HEK293T (cell line): ENCODE measurements around the gene NFASC.
A peak's percentile ranks its signal among the peaks of the same experiment; 100 is the strongest.

Experiments used
- CTCF ChIA-PET: fragments of 350-600 bp; formaldehyde crosslinking; extraction: SDS; loops from one replicate; lab custom pipeline; 2021; ENCODE audit warnings: antibody characterized with exemption, inconsistent platforms; lab: Yijun Ruan, JAX
- POLR2A ChIA-PET: fragments of 350-600 bp; formaldehyde crosslinking; extraction: SDS; loops from one replicate; lab custom pipeline; 2020; ENCODE audit warnings: antibody characterized with exemption, inconsistent platforms; lab: Yijun Ruan, JAX
- DNase-seq: peaks from one replicate; pipeline ENCODE4 v3.0.0; 2012; ENCODE audit warnings: mixed read lengths; ENCODE audit errors: extremely low spot score
- ARNT ChIP-seq: fragments of 450-650 bp; IDR thresholded peaks from 2 replicates; pipeline ENCODE4 v1.6.1; 2017; ENCODE audit warnings: mild to moderate bottlenecking
- BHLHE40 ChIP-seq: fragments of 450-650 bp; IDR thresholded peaks from 2 replicates; pipeline ENCODE4 v1.6.1; 2016; ENCODE audit warnings: mild to moderate bottlenecking, moderate library complexity, borderline replicate concordance
- CTBP1 ChIP-seq: fragments of 450-650 bp; IDR thresholded peaks from 2 replicates; pipeline ENCODE4 v1.6.1; 2016; ENCODE audit warnings: borderline replicate concordance
- ELF4 ChIP-seq: fragments of 450-650 bp; IDR thresholded peaks from 2 replicates; pipeline ENCODE4 v1.6.1; 2017; ENCODE audit warnings: antibody characterized with exemption
- FOXA1 ChIP-seq: fragments of 450-650 bp; IDR thresholded peaks from 2 replicates; pipeline ENCODE4 v1.6.1; 2016; ENCODE audit warnings: mild to moderate bottlenecking
- FOXK2 ChIP-seq: fragments of 450-650 bp; IDR thresholded peaks from 2 replicates; pipeline ENCODE4 v1.6.1; 2016; ENCODE audit warnings: mild to moderate bottlenecking
- FOXM1 ChIP-seq: fragments of 450-650 bp; IDR thresholded peaks from 2 replicates; pipeline ENCODE4 v1.6.1; 2017; ENCODE audit warnings: mild to moderate bottlenecking, borderline replicate concordance
- HDGF ChIP-seq: fragments of 450-650 bp; IDR thresholded peaks from 2 replicates; pipeline ENCODE4 v1.6.1; 2017; ENCODE audit warnings: antibody characterized with exemption, borderline replicate concordance
- L3MBTL2 ChIP-seq: fragments of 450-650 bp; conservative IDR thresholded peaks from 2 replicates; pipeline ENCODE4 v1.6.1; 2016; ENCODE audit warnings: mild to moderate bottlenecking
- LEF1 ChIP-seq: fragments of 450-650 bp; IDR thresholded peaks from 2 replicates; pipeline ENCODE4 v1.6.1; 2017; ENCODE audit warnings: mild to moderate bottlenecking, borderline replicate concordance
- NFRKB ChIP-seq: fragments of 450-650 bp; IDR thresholded peaks from 2 replicates; pipeline ENCODE4 v1.6.1; 2016; ENCODE audit warnings: mild to moderate bottlenecking, moderate library complexity
- PKNOX1 ChIP-seq: fragments of 450-650 bp; IDR thresholded peaks from 2 replicates; pipeline ENCODE4 v1.6.1; 2016
- SP1 ChIP-seq: fragments of 450-650 bp; IDR thresholded peaks from 2 replicates; pipeline ENCODE4 v1.6.1; 2017
- SUZ12 ChIP-seq: fragments of 450-650 bp; IDR thresholded peaks from 2 replicates; pipeline ENCODE4 v1.6.1; 2016; ENCODE audit warnings: mild to moderate bottlenecking
- TARDBP ChIP-seq: fragments of 450-650 bp; IDR thresholded peaks from 2 replicates; pipeline ENCODE4 v1.6.1; 2016
- ZNF384 ChIP-seq: fragments of 450-650 bp; IDR thresholded peaks from 2 replicates; pipeline ENCODE4 v1.6.1; 2016

NFASC gene

GRCh38 chr1:204935155-204935554, 64.5 kb downstream of the NFASC start:
- no peak for DNase-seq
- ChIA-PET CTCF (interaction anchor here (0.9 kb wide), 1 partner anchor 127 kb away, joined by 3 read pairs; no protein-coding TSS in a partner anchor), POLR2A (no interaction called here)
- no peak for TF ChIP-seq TARDBP
- TF ChIP-seq L3MBTL2 = no peak
- TF ChIP-seq CTBP1 = no peak
- no peak for TF ChIP-seq ARNT
- TF ChIP-seq SUZ12 = no peak
- no peak for TF ChIP-seq LEF1
- TF ChIP-seq ZNF384 = no peak
- no peak for TF ChIP-seq HDGF
- no peak for TF ChIP-seq SP1

- no peak for DNase-seq
- POLR2A ChIA-PET = no interaction called here
- CTCF ChIA-PET = interaction anchor here (0.6 kb wide), 1 partner anchor 125 kb away, joined by 3 read pairs; no protein-coding TSS in a partner anchor
- TF ChIP-seq BHLHE40 = no peak
- no peak for TF ChIP-seq ARNT
- no peak for TF ChIP-seq LEF1
- TF ChIP-seq FOXM1 = no peak
These were observed 66.1 kb downstream of the NFASC start for GRCh38 chr1:204936765-204937164.

GRCh38 chr1:204937901-204938300, 67.2 kb downstream of the NFASC start:
- ChIA-PET CTCF (interaction anchor here (1.3 kb wide), 1 partner anchor 131 kb away, joined by 3 read pairs; no protein-coding TSS in a partner anchor), POLR2A (no interaction called here)
- DNase-seq = no peak
- TF ChIP-seq LEF1 = no peak
- no peak for TF ChIP-seq CTBP1
- no peak for TF ChIP-seq FOXK2
- no peak for TF ChIP-seq SUZ12
- no peak for TF ChIP-seq HDGF
- TF ChIP-seq FOXM1 = no peak
- no peak for TF ChIP-seq L3MBTL2
- no peak for TF ChIP-seq TARDBP
- TF ChIP-seq ARNT = no peak
- TF ChIP-seq PKNOX1 = no peak

GRCh38 chr1:204940591-204940990, 69.9 kb downstream of the NFASC start:
- CTCF ChIA-PET = interaction anchor here (0.9 to 3.0 kb wide), 4 partner anchors 32 to 133 kb away, joined by 3 to 34 read pairs (median 4); no protein-coding TSS in a partner anchor
- no peak for TF ChIP-seq ELF4
- no peak for TF ChIP-seq SP1
- TF ChIP-seq NFRKB = no peak
- TF ChIP-seq ZNF384 = no peak
- TF ChIP-seq L3MBTL2 = no peak
- TF ChIP-seq HDGF = no peak
- no peak for TF ChIP-seq SUZ12
- TF ChIP-seq PKNOX1 = no peak
- no peak for TF ChIP-seq ARNT
- no peak for TF ChIP-seq TARDBP
- TF ChIP-seq CTBP1 = no peak
- TF ChIP-seq LEF1 = no peak
- TF ChIP-seq FOXM1 = no peak
- DNase-seq = no peak
- POLR2A ChIA-PET = no interaction called here

- ChIA-PET CTCF (interaction anchor here (0.6 to 3.0 kb wide), 15 partner anchors 26 to 506 kb away, joined by 3 to 34 read pairs (median 3); no protein-coding TSS in a partner anchor), POLR2A (no interaction called here)
- DNase-seq = peak; percentile 83
- TF ChIP-seq SUZ12 (no peak), ZNF384 (peak; percentile 32; the same call in 1 of the 2 replicates), FOXM1 (0 out of 2 replicates have a peak, but pooled peaks have one; percentile 2)
These were observed 71.0 kb downstream of the NFASC start for GRCh38 chr1:204941421-204942338.

- DNase-seq = no peak
- ChIA-PET POLR2A (no interaction called here), CTCF (interaction anchor here (3.0 kb wide), 1 partner anchor 136 kb away, joined by 34 read pairs; no protein-coding TSS in a partner anchor)
- TF ChIP-seq ELF4 (no peak), ARNT (no peak), FOXK2 (no peak), FOXM1 (no peak), HDGF (no peak), BHLHE40 (no peak), SP1 (no peak), LEF1 (no peak), FOXA1 (no peak), L3MBTL2 (no peak), NFRKB (no peak), CTBP1 (no peak), ZNF384 (no peak), SUZ12 (no peak), PKNOX1 (no peak), TARDBP (no peak)
These were observed 72.8 kb downstream of the NFASC start for GRCh38 chr1:204943495-204943894.
